DMS53 treated with DMSO at 0.1 percent for 48 hours (cell line): ENCODE measurements around the gene STON2.

ENCODE experiments used
- DNase-seq: peaks from one replicate; lab custom pipeline; 2025; ENCODE audit not compliant: unreplicated experiment; lab: John Stamatoyannopoulos, UW

Gene STON2

GRCh38 chr14:81423504-81423903 is 23.4 kb upstream of the STON2 start:
- DNase-seq: no peak

- no peak for DNase-seq
These were observed 18.1 kb upstream of the STON2 start for GRCh38 chr14:81418057-81418790.

GRCh38 chr14:81416981-81417380 is 16.9 kb upstream of the STON2 start:
- no peak for DNase-seq

- DNase-seq: no peak
These were observed 16.2 kb upstream of the STON2 start for GRCh38 chr14:81416194-81416952.

GRCh38 chr14:81415781-81416180 is 15.7 kb upstream of the STON2 start:
- DNase-seq: no peak

- DNase-seq: no peak
These were observed 14.0 kb upstream of the STON2 start for GRCh38 chr14:81414123-81414522.

GRCh38 chr14:81412779-81413178 is 12.7 kb upstream of the STON2 start:
- DNase-seq: no peak

GRCh38 chr14:81408595-81408994 is 8.5 kb upstream of the STON2 start:
- no peak for DNase-seq

GRCh38 chr14:81406863-81407262 is 6.7 kb upstream of the STON2 start:
- DNase-seq: no peak

GRCh38 chr14:81402123-81402495 is 2.0 kb upstream of the STON2 start:
- no peak for DNase-seq

GRCh38 chr14:81401420-81402122 is 1.4 kb upstream of the STON2 start:
- no peak for DNase-seq

- DNase-seq: no peak
These were observed 728 bp upstream of the STON2 start for GRCh38 chr14:81400852-81401251.

- no peak for DNase-seq
These were observed 1.8 kb downstream of the STON2 start for GRCh38 chr14:81398196-81398891.

GRCh38 chr14:81396113-81396512 is 4.0 kb downstream of the STON2 start:
- no peak for DNase-seq

GRCh38 chr14:81394739-81395138 is 5.4 kb downstream of the STON2 start:
- DNase-seq: no peak

GRCh38 chr14:81392976-81393643 is 7.0 kb downstream of the STON2 start:
- no peak for DNase-seq

GRCh38 chr14:81392052-81392451 is 8.1 kb downstream of the STON2 start:
- no peak for DNase-seq

GRCh38 chr14:81390696-81391095 is 9.4 kb downstream of the STON2 start:
- no peak for DNase-seq

GRCh38 chr14:81388336-81388735 is 11.8 kb downstream of the STON2 start:
- no peak for DNase-seq

- no peak for DNase-seq
These were observed 13.8 kb downstream of the STON2 start for GRCh38 chr14:81386290-81386745.

GRCh38 chr14:81385886-81386285 is 14.2 kb downstream of the STON2 start:
- no peak for DNase-seq
